ENCODE results near the gene CCDC197.
A peak's percentile ranks its signal among the peaks of the same experiment; 100 is the strongest.

CCDC197 gene

GRCh38 chr14:94001501-94002396 lies 4.6 kb downstream of the CCDC197 start:
- DNase-seq: peak; percentile 36

DNA sequence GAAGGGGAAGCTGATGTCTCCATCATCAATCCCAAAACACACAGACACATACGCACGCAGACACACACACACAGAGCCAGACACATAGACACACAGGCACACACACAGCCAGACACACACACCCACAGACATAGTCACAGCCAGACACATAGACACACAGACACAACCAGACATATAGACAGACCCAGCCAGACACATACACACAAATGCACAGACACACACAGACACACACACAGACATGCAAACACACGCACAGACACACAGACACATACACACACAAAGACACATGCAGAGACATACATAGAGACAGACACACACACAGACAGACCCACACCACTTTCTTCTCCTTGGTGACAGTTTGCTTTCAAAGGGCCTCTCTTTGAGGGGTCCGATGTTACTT lies 6.3 kb downstream of the CCDC197 start:
- no peak for DNase-seq

- no peak for DNase-seq
Observed at GRCh38 chr14:94004015-94004414, 6.9 kb downstream of the CCDC197 start.

- no peak for DNase-seq
Observed at GRCh38 chr14:94005324-94006073, 8.4 kb downstream of the CCDC197 start.

DNA sequence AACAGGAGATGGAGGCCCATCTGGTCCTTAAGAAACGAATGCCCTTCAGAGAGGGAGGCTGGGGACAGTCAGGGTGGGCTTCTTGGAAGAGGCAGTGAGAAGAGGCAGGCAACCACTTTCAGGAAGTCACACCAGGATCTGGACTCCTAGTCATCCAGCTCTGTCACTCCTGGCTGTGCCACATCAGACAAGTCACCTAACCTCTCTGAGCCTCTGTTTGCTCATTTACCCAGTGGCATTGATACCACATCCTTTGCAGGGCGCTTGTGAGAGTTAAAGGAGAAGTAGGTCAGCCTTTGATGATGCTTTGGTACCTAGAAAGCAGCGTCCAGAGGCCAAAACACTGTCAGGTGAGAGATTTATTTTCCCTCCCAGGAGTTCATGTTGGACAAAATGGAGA lies 11.1 kb downstream of the CCDC197 start:
- no peak for DNase-seq

DNA sequence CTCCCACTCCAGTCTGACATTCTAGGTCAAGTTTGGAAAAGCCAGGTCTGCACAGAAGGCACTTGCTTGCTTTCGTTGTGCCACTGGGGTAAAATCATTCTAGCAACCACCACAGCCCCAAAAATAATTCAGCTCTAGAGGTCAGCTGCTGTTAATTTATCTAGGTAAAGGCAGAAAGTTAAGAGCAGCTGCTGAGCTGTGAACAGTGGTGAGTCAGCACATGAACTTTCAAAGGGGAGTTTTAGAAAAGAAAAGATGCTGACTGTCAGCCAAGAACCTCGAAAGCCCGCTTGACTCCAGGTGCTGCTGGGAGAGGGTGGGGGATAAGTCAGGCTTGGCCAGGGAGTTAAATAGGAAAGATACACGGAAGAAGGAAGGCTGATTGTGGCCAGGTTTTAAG lies 12.7 kb downstream of the CCDC197 start:
- no peak for DNase-seq

DNA sequence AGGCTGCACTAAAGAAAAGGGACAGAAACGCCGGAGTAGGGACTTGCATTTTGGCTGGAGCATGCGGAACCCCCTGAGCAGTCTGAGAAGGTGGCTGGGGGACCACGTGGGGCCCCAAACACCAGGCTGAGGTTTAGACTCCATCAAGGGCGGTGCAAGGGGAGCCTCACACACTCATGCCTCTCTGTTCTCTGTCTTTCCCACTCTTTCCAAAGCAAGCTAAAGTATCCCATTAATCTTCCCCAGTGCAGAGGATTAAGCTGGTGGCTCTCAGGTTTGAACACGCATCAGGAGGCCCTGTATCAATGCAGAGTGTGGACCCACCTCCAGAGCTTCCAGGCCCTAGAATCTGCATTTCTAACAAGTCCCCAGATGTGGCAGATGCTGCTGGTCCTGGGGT lies 13.5 kb downstream of the CCDC197 start:
- no peak for DNase-seq

DNA sequence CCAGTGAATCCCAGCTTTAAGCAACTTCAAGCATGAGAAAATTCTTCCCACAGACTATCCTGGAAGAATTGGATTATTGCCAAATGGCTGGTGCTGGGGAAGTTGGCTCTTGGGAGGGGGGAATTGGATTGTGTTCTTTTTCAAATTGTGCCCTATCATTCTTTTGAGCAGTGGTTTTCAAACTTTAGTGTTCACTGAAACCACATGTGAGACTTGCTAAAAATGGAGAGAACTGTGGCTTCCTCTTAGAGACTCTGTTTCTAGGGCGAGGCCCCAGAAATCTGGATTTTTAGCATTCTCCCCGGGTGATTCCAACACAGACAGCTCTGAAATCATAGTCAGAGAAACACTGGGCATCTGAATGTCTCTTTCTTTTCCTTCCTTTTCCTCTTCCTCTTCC lies 14.7 kb downstream of the CCDC197 start:
- no peak for DNase-seq

- no peak for DNase-seq
Observed at GRCh38 chr14:94014382-94014781, 17.3 kb downstream of the CCDC197 start.

DNA sequence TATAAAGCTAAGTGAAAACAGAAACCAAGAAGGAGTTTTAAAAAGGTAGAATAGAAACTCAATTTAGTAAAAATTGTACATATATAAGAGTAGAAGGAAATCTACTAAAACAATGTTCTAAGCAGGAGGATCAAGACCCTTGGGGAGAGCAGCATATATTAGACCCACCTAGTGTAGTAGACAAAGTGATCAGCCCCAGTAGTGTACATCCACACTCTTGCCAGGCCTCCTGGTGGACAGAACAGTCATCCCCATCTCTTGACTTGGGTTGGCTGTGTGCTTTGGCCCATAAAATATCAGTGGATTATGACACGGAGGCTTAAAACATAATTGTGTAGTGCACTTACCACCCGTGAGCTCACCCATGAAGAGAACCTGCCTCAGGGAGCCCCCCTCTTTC lies 18.1 kb downstream of the CCDC197 start:
- no peak for DNase-seq

GRCh38 chr14:94016446-94016976 lies 19.4 kb downstream of the CCDC197 start:
- no peak for DNase-seq

GRCh38 chr14:94018308-94018707 lies 21.2 kb downstream of the CCDC197 start:
- no peak for DNase-seq

GRCh38 chr14:94019329-94019728 lies 22.2 kb downstream of the CCDC197 start:
- DNase-seq: no peak

- DNase-seq: no peak
Observed at GRCh38 chr14:94020267-94020666, 23.2 kb downstream of the CCDC197 start.

DNA sequence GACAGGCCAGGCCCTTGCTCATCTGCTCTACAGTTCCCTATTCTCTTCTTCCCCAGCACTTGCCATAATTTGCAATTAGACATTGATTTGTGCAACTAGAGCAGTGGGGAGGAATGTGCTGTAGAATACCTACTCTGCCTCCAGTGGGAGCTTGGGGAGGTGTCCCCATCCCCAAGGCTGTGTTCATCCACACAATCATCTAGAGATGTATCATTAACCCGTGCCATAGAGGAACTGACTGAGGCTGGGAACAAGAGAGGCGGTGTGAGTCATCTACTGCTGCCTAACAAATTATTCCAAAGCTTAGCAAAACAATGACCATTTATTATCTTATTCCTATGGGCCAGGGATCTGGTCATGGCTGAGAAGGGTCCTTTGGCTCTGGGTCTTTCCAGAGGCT lies 23.9 kb downstream of the CCDC197 start:
- no peak for DNase-seq

GRCh38 chr14:94021416-94022157 lies 24.5 kb downstream of the CCDC197 start:
- no peak for DNase-seq

GRCh38 chr14:94022532-94023411 lies 25.7 kb downstream of the CCDC197 start:
- no peak for DNase-seq

DNA sequence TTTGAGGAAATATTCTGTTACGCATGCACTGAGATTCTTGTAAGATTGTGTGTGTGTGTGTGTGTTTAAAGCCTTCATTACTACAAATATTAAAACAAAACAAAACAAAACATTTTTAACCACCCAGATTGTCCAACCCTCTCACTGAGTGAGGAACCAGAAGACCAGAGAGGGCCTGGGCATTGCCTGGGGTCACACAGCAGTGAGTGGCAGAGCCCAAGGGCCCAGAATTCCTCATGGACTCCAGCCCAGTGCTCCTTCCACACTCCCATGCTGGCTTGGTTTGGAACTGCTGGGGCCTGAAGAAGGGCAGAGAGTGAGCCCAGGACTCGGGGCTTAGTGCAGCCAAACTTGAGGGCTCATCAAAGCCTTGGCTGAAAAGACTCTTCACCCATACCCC lies 27.4 kb downstream of the CCDC197 start:
- DNase-seq: no peak

DNA sequence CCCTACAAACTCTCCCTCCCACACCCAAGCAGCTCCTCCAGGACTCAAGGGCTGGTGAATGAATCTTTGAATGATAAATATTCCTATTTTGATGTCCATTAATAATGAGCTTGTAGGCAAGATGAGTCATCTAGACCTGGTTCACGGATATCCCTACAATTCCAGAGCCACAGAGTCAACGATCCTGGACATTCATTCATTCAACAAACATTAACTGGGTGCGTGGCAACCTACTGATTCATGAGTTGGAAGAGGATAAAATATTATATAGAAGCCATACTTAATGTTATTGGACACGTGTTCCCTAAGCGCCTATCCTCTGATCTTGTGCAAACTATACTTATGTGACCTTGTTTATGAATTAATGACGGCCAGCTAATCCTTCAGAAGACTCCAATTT lies 28.6 kb downstream of the CCDC197 start:
- DNase-seq: no peak

DNA sequence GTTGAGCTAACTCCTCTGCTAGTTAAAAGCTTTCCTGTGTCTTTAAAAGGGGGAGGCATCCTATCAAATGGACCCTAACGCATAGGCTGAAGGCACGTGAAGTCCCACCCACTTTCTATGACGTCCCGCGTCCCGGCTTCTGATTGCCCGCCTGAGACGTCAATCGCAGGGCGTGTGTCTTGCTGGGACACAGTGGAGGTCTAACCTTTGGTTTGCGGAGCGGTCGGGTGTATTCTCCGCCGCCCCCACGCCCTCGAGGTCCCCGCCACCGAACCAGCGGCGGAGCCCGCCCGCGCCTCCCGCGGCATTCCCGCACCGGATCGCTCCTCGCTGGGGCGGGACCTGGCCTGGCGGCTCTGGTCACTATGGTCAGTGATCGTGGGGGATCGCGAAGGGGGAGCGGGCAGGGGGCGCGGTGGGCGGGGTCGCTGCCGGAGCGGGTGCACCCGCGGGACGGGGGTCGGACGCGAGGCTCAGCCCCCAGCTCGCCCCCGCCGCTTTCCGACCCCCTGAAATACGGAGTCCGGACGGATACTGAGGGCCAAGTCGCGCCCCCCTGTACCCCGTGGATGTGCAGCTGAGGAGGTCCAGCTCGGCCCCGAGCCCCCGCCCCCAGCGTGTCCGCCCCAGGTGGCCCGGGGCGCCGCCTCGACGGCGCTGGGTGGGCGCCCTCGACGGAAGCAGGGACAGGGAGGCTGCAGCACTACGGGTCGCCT lies 29.2 kb downstream of the CCDC197 start, which contains the start of gene OTUB2:
Gene OTUB2, plus strand, starts transcription at position 168 of the 716 bp plus-strand sequence. Its CDS starts 198 bp downstream, at position 366.
- peak; percentile 96 for DNase-seq

DNA sequence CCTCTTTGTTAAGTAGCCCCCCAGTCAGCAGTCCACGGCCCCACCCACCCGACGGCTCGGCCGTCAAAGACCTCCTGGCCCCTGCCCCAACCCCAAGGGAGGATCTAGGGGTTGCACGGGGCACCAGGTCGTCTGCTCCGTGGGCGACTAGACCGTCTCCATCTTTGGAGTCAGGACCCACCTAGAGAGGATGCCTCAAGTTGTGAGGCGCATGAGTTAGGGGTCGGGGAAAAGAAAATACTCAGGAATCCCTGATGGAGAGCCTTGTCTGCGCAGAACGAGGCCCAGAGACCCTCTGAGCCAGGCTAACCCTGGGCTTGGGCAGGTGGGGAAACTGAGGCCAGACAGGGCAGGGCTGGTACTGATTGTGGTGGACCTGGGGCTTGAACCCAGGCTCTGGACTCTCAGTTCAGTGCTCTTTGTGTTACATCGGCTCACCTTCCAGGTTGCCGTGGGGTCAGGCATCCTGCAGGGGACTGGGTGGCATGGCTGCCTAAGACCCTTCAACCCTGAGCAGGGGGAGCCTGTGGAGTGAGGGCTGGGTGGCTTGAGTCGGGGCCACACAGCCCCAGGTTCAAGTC lies 29.9 kb downstream of the CCDC197 start:
- DNase-seq: no peak
